NCI-H128 (cell line): ENCODE results near the gene SBF2.
"Not testable (repeated sequence)": the region's sequence is repeated elsewhere in the genome, so short reads cannot be mapped to it uniquely, and the experiment has no call there.

ENCODE experiments used
- DNase-seq: peaks from one replicate; lab custom pipeline; 2025; ENCODE audit not compliant: unreplicated experiment; lab: John Stamatoyannopoulos, UW

Gene SBF2

DNA sequence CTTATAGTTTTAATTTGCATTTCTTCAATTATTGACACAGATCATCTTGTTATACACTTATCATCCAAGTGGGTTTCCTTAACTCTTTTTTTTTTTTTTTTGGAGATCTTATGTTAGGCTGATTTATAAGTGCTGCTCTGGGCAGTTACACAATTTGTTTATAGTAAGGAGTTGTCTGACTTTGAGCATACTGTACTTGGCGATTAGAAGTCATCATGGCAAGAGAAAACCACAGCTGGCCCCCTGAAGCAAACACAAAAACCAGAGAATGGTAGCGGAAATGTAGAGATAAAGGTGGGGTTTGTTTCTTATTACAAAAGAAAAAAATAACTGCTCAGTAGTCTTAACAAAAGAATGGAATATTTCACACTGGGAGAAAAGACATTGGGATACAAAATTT lies 337.5 kb downstream of the SBF2 start:
- DNase-seq: no peak

DNA sequence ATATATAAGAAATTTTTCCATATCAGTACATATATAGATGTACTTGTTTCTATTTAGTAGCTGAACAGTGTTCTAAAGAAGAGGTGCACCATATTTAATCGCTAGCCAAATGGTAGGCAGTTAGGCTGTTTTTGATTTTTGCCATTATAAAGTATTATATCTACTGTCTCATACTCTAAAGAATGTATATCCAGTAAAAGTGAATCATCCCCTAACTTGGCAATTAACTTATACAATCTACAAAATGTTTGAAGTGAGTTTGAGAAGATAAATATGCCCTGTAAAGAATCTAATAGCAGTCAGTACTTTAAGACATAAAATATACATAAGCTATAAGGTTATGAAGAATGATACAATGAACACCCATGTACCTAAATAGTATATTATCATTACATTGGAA lies 338.6 kb downstream of the SBF2 start:
- no peak for DNase-seq

DNA sequence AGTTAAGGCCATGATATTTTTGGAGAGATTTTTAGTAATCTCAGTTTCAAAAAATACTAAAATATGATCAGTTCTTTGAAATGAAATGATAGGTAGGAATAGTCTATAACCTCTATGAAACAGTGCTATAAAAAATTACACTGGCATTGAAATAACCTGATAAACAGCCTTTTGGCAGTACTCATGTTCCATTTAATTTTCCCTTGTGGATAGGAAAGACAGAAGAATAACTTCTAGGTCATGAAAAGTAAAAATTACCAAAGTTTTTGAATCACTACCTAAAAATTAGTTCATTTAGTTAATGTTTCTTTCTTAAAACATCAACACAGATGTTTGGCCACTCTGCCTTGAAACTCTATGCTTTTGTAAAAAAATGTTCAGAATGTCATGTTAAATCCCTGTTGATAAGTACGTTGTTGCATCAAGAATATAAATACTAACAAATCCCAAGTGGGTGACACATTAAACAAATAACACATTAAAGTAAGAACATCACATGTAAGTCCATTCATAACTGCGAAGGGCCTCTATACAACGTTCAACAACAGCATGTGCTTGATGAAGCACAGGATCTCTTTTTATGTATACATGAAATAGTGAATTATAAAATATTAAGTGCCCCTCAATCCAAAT lies 339.9 kb downstream of the SBF2 start:
- DNase-seq: no peak

DNA sequence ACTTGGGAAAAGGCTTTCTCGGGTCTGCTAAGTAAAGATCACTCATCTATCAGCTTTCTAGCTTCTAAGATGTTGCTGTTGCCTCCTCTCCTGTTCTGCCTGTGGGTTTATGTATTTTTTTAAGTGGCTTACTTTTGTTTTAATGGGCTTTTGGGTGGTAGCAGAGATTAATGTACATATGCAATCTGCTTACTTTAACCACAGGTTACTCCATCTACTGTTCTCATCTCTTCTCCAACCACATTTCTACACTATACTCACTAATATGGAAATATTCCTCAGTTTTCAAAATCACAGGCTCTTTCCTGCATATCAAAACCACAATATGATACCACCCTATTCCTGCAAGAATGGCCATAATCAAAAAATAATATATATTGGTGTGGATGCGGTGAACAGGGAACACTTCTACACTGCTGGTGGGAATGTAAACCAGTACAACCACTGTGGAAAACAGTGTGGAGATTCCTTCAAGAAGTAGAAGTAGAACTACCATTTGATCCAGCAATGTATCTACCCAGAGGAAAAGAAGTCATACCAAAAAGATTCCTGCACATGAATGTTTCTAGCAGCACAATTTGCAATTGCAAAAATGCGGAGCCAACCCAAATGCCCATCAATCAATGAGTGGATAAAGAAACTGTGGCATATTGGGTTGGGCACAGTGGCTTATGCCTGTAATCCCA lies 341.4 kb downstream of the SBF2 start:
- DNase-seq: no peak

DNA sequence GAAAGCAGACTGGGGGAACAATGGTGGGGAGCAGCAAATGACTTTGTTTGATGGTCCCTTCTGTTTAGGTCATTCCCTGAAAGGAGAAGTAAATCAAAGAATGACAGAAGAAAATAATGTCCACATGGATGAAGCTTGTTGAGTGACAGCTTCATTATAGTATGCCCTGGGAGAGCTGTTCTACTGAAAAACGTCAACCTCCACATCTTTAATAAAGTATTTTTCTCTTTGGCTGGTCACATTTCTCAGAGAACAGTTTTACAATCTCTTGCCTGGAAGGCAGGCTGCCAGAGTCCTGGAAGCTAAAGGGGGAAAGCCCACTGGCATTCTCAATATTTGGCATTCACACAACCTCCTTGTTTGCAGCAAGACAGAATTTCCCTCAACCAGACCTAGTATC lies 342.2 kb downstream of the SBF2 start:
- no peak for DNase-seq

DNA sequence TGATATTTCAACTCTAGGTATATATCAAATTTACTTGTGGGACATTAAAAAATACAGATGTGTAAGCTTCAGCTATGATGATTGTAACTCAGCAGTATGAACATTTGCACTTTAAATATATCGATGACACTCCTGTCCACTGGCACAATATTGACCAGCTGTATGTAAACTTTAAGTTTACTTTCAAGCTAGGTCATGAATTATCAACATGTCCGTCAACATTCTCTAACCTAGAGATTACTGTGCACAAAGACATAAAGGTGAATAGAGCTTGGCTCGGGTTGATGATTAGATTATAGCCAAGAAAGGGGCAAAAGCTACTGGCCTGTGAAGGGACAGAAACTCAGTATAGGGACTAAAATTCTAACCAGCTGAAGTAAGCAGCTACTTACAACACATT lies 343.6 kb downstream of the SBF2 start:
- no peak for DNase-seq

DNA sequence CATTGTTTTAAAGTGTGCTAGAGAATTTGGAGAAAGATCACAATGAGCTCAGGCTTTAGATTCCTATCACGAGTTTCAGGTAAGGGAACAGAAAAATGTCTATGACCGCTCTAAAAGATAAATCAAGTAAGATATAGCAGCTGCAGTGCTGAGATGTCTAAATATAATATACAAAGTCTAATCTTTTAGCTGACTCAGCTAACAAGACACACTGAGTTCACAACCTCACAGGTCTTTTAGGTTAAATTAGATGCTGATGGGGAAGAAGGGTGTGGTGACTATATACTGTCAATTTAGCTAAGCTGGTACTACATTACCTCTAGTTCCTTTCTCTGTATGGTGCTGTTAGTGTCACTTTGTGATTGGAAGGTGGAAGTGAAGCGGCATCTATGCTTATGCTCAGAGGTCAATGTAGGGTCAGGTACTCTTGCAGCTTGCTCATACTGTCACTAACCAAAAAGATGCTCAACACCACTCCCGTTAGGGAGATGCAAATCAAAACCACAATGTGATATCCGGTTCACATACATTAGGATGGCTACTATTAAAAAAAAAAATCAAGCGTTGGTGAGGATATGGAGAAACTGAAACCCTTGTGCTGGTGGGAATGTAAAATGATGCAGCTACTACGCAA lies 346.7 kb downstream of the SBF2 start:
- no peak for DNase-seq

DNA sequence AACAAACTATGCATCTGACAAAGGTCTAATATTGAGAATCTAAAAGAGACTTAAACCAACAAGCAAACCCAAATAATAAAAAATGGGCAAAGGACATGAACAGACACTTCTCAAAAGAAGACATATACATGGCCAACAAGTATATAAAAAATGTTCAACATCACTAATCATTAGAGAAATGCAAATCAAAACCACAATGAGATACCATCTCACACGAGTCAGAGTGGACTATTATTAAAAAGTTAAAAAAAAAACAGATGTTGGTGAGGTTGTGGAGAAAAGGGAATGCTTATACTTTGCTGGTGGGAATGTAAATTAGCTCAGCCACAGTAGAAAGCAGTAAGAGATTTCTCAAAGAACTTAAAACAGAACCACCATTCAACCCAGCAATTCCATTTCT lies 348.3 kb downstream of the SBF2 start:
- not testable (repeated sequence) for DNase-seq

DNA sequence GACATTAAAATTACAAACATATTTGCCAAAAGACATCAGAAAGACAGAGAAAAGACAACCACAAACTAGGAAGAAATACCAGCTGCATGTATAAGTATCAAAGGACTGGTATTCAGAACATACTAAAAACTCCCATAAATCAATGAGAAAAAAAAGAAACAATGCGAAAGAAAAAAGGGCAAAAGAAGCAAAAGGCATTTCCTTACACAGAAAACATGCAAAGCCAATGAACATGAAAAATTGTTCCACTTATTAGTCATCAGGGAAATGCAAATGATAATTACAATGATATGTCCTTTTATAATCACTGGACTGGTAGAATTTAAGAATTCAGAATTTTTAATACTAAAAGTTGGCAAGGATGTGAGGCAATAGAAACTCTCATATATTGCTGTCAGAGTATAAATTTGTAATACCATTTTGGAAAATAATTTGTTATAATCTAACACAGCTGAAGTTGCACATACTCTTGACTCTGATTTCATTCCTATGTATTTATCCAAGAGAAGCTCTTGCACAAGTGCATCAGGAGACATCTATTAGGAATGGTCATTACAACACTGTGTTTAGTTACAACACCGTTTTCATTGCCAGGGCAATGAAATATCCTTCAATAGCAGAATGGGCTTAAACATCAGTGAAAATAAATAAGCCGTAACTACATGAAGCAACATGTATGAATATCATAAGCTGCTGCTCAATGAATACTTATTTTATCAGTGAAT lies 350.5 kb downstream of the SBF2 start:
- DNase-seq: no peak

DNA sequence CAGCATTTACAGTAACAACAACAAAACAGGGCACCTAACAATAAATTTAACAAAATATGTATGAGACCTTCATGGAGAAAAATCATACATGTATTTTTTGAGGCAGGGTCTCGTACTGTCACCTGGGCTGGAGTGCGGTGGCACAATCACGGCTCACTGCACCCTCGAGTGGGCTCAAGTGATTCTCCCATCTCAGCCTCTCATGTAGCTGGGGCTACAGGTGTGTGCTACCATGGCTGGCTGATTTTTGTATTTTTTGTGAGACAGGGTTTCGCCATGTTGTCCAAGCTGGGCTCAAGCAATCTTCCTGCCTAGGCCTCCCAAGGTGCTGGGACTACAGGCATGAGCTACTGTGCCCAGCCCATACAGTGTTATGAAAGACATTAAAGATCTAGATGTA lies 352.0 kb downstream of the SBF2 start:
- DNase-seq: no peak

DNA sequence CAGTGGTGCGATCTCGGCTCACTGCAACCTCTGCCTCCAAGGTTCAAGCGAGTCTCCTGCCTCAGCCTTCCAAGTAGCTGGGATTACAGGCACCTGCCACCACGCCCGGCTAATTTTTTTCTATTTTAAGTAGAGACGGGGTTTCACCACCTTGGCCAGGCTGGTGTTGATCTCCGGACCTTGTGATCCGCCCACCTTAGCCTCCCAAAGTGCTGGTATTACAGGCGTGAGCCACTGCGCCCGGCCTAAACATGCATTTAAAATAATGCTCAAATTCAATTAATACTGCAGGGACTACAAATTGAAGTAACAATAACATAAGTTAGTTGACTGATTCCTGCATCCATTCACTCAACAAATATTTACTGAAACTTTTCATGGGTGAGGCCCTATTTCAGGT lies 354.9 kb downstream of the SBF2 start:
- not testable (repeated sequence) for DNase-seq

DNA sequence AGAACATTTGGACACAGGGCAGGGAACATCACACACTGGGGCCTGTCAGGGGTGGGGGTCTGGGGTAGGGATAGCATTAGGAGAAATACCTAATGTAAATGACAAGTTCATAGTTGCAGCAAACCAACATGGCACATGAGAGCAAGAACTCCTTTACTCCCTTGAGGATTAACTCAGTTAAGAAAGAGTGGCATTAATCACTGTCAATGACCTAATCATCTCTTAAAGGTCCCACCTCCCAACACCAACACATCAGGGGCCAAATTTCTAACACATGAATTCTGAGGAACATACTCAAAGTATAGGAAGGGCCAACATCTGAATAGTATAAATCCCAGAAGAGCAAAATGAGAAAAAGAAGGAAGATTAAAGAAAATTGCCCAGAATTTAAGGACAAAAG lies 357.3 kb downstream of the SBF2 start:
- no peak for DNase-seq

DNA sequence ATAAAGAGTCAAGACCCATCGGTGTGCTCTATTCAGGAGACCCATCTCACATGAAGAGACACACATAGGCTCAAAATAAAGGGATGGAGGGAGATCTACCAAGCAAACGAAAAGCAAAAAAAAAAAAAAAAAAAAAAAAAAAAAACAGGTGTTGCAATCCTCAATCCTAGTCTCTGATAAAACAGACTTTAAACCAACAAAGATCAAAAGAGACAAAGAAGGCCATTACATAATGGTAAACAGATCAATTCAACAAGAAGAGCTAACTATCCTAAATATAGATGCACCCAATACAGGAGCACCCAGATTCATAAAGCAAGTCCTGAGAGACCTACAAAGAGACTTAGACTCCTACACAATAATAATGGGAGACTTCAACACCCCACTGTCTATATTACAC lies 361.2 kb downstream of the SBF2 start:
- DNase-seq: not testable (repeated sequence)

DNA sequence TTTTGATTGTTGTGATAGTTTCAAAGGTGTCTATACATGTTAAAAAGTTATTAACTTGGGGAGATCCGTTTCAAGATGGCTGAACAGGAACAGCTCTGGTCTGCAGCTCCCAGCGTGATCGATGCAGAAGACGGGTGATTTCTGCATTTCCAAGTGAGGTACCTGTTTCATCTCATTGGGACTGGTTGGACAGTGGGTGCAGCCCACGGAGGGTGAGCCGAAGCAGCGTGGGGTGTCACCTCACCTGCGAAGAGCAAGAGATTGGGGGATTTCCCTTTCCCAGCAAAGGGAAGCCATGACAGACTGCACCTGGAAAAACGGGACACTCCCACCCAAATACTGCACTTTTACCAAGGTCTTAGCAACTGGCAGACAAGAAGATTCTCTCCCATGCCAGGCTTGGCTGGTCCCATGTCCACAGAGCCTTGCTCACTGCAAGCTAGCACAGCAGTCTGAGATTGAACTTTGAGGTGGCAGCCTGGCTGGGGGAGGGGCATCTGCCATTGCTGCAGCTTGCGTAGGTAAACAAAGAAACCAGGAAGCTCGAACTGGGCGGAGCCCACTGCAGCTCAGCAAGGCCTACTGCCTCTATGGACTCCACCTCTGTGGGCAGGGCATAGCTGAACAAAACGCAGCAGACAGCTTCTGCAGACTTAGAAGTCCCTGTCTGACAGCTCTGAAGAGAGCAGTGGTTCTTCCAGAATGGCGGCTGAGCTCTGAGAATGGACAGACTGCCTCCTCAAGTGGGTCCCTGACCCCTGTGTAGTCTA lies 363.3 kb downstream of the SBF2 start:
- DNase-seq: not testable (repeated sequence)

DNA sequence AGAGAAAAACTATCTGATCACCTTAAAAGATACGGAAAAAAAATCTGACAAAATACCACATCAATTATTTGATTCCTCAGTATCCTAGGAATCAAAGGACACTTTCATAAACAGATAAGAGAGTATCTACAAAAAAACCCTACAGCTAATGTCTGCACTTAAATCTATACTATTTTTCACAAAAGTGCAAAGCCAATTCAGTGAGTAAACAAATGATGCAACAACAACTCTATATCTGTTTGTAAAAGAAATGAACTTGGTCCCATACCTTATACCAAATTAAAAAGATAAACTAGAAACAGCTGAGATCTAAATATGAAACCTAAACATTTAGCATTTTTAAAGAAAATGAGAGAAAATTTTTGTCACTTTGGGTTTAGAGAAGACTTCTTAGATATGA lies 366.3 kb downstream of the SBF2 start:
- DNase-seq: no peak

DNA sequence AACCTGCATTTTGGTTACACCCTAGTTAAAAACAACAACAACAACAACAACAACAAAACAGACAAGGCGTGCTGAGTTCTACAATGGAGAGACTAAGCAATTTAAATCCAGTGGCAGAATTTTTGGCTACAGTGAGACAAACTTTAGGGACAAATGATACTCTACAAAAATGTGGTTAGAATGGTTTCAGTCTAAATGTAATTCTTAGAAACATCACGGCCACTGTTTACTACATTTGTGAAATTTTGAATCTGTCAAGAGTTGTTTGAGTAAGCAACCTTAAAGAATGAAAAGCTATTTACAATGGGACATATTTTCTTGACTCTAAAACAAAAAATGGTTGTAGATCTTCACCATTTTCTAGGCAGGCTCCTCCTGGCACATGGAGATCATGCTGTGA lies 370.7 kb downstream of the SBF2 start:
- DNase-seq: no peak

DNA sequence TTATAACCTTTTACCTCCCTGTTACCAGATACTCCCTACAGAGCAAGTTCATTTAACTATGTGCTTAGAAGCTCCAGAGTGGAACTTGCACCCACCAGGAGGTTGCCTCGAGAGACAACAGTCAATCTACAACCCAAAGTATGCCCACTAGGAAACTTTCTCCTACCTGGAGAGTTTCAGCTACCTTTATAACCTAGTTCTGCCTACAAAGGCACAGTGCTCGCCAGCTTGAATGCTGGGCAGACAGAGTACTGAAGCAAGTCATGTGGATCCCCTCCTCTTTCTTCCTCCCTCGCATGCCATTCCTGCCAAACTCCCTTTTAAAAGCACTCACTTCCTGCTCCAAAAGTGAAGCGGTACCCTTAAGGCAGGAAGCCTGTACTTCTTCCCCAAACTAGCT lies 371.2 kb downstream of the SBF2 start:
- no peak for DNase-seq

DNA sequence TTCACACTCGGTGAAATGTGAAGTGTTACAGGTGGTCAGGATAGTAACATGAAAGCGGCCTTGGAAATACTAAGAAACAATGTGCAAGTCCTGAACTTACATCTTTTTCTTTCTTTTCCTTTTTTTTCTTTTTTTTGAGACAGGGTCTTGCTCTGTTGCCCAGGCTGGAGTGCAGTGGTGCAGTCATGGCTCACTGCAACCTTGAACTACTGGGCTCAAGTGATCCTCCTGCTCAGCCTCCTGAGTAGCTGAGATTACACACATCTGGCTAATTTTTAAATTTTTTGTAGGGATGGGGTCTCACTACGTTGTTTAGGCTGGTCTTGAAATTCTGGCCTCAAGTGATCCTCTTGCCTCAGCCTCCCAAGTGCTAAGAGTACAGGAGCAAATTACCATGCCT lies 377.5 kb downstream of the SBF2 start:
- DNase-seq: no peak

DNA sequence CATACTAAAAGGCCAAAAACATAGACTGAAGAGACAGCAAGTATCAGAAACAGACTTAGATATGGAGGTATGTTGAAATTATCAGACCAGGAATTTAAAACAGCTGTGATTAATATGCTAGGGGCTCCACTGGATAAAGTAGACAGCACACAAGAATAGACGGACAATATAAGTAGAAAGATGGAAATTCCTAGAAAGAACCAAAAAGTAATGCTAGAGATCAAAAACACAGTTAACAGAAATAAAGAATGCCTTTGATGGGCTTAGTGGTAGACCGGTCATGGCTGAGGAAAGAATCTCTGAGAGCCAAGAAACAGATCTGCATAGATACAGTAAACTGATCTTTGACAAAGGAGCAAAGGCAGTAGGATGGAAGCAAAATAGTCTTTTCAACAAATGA lies 380.0 kb downstream of the SBF2 start:
- no peak for DNase-seq

DNA sequence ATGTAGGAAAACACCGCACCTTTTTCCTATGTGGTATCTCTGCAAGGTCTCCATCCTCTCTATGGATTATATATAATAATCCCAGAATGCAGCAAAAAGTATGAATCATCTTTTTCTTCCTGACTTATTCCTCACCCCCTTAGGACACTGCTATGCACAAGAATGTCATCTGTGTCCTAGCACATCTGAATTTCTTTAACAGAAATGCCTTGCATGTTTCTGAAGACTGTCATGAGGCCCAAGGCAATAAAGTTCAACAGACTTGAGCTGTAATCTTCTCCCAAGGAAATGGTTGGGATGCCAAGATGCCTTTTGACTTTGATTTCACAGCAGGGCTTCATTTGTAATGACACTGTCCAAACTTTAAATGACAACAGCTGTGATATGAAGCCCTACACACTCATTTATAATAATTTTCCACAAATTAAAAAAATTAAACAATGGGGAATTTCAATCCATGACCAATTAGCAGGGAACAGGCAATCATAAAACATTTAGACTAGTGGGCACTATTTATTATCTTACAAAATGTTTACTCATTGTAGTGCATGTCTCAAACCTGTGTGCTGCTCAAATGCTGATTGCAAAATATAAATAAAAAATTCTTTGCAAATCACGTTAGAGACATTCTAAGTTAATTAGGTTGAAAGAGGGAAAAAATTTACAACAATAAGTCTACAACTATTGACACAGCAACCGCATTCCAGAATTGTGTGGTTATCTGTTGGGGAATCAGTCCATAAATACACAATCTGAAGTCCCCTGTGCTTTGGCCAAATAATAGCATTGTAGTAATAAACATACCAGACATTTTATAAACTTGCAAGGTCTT lies 387.8 kb downstream of the SBF2 start:
- no peak for DNase-seq
